GM12878 (cell line): ENCODE data around the gene PRKCB. TPM values are rescaled to one million over a fixed set of nuclear protein-coding genes. Genes with fewer than 3 reads are reported as not detected.

ENCODE experiments used
- ATAC-seq: fragments of 200-7000 bp; cut with Tn5 transposase; 3 replicates; pipeline ENCODE4 v1.9.1; 2020; ENCODE audit warnings: mild to moderate bottlenecking, moderate library complexity
- BruUV-seq: library from RNA; stranded (reverse); fragments of 400-500 nt; replicated peaks from 2 replicates; lab custom pipeline; 2021; lab: Mats Ljungman, UMichigan
- CTCF ChIA-PET: fragments of 300-600 bp; sonication (Branson Sonifier 250); formaldehyde crosslinking; extraction: SDS; loops from one replicate; lab custom pipeline; 2021; ENCODE audit warnings: inconsistent platforms; lab: Yijun Ruan, JAX
- POLR2A ChIA-PET: fragments of 350-600 bp; formaldehyde crosslinking; extraction: SDS; loops from one replicate; lab custom pipeline; 2021; ENCODE audit warnings: inconsistent platforms; lab: Charles Lee
- RAD21 ChIA-PET: fragments of 300-600 bp; sonication (Branson Sonifier 250); formaldehyde crosslinking; loops from one replicate; lab custom pipeline; 2023; ENCODE audit warnings: antibody characterized with exemption; ENCODE audit not compliant: unreplicated experiment; lab: Charles Lee
- SMC1A ChIA-PET: fragments of 300-600 bp; sonication (Branson Sonifier 250); formaldehyde crosslinking; loops from one replicate; lab custom pipeline; 2023; ENCODE audit not compliant: unreplicated experiment, uncharacterized antibody; lab: Charles Lee
- DNase-seq: peaks from one replicate; pipeline ENCODE4 v3.0.0-alpha.2; 2011; ENCODE audit warnings: low read depth, low spot score
- FAIRE-seq: peaks from 3 replicates; lab custom pipeline; 2011; peaks lifted over from hg19 to GRCh38; lab: Jason Lieb, UNC
- H2AFZ ChIP-seq: 2 replicates; pipeline ENCODE4 v1.6.0; 2011; ENCODE audit warnings: low read depth, low read length, control low read depth; ENCODE audit not compliant: control insufficient read depth
- H3K27ac ChIP-seq: 2 replicates; pipeline ENCODE4 v1.5.1; 2011; ENCODE audit warnings: control low read depth; ENCODE audit not compliant: control insufficient read depth, insufficient read depth
- H3K27me3 ChIP-seq, 2 experiments: replicated peaks in 1 of 2; 2 replicates each; pipeline versions ENCODE4 v1.6.0 to v1.6.1; 2011; ENCODE audit warnings: low read length in 1 of 2; ENCODE audit not compliant: control insufficient read depth in 2 of 2, insufficient read depth in 2 of 2
- H3K36me3 ChIP-seq, 2 experiments: 2 replicates each; pipeline ENCODE4 v1.5.1; 2011; ENCODE audit warnings: low read length in 1 of 2; ENCODE audit not compliant: control insufficient read depth in 2 of 2, insufficient read depth in 2 of 2
- H3K4me1 ChIP-seq: 2 replicates; pipeline ENCODE4 v1.6.1; 2011; ENCODE audit warnings: mild to moderate bottlenecking, low read length, moderate library complexity, mixed read lengths; ENCODE audit not compliant: control insufficient read depth, insufficient read depth
- H3K4me2 ChIP-seq: 2 replicates; pipeline ENCODE4 v1.6.0; 2011; ENCODE audit warnings: control low read depth; ENCODE audit not compliant: control insufficient read depth, insufficient read depth
- H3K4me3 ChIP-seq: fragments of 200-600 bp; sonication (generic); 2 replicates; pipeline ENCODE4 v1.5.1; 2016
- H3K79me2 ChIP-seq: 2 replicates; pipeline ENCODE4 v1.6.0; 2011; ENCODE audit warnings: low read length; ENCODE audit not compliant: control insufficient read depth, insufficient read depth
- H3K9ac ChIP-seq: 2 replicates; pipeline ENCODE4 v1.8.0; 2011; ENCODE audit warnings: low read length, control low read depth, mixed read lengths; ENCODE audit not compliant: control insufficient read depth, insufficient read depth
- H3K9me3 ChIP-seq: replicated peaks from 3 replicates; pipeline ENCODE4 v1.5.1; 2011; ENCODE audit warnings: mild to moderate bottlenecking, low read length; ENCODE audit not compliant: control insufficient read depth, insufficient read depth
- H4K20me1 ChIP-seq: 2 replicates; pipeline ENCODE4 v1.6.0; 2011; ENCODE audit not compliant: control insufficient read depth, insufficient read depth
- BACH1 ChIP-seq: fragments of 450-650 bp; IDR thresholded peaks from 2 replicates; pipeline ENCODE4 v1.6.1; 2017; ENCODE audit warnings: mild to moderate bottlenecking, borderline replicate concordance
- FOXM1 ChIP-seq: IDR thresholded peaks from 2 replicates; pipeline ENCODE4 v1.6.1; 2012; ENCODE audit warnings: low read depth, mild to moderate bottlenecking, inconsistent platforms, low read length, moderate library complexity
- KAT2A ChIP-seq: conservative IDR thresholded peaks from 2 replicates; pipeline ENCODE4 v1.6.1; 2011; ENCODE audit warnings: low read depth, low read length; ENCODE audit not compliant: control insufficient read depth
- NBN ChIP-seq: fragments of 450-650 bp; IDR thresholded peaks from 2 replicates; pipeline ENCODE4 v1.6.1; 2016
- YBX1 ChIP-seq: fragments of 450-650 bp; IDR thresholded peaks from 2 replicates; pipeline ENCODE4 v1.6.1; 2016; ENCODE audit warnings: antibody characterized with exemption
- WGBS: methylation state at CpG from one replicate; pipeline ENCODE4 v1.1.6; 2016; ENCODE audit warnings: low lambda C conversion rate; ENCODE audit not compliant: insufficient replicate concordance, insufficient coverage; ENCODE audit errors: missing lambda C conversion rate; 5-methylcytosine and 5-hydroxymethylcytosine counted together
- in situ Hi-C: fragments of 300-500 bp; cut with MboI; formaldehyde crosslinking; loops from 9 replicates; pipeline ENCODE4 v1.14.3; 2018; ENCODE audit warnings: mixed read lengths
- intact Hi-C: fragments of 100-400 bp; cut with micrococcal nuclease; formaldehyde crosslinking; loops from one replicate; pipeline ENCODE4 v1.14.2; 2022; ENCODE audit not compliant: unreplicated experiment
- polyA plus RNA-seq, 11 experiments: library from polyadenylated mRNA; depleted of rRNA in 4 of 11; unstranded in 6 of 11; stranded (reverse) in 5 of 11; fragments of >200 nt; fragmentation: Nextera tagmentation in 4 of 11; fragmentation: Illumina TruSeq in 1 of 11; extraction: Ambion mirVana in 4 of 11; extraction: Trizol in 1 of 11; gene quantifications; 1 replicate in 1 of 11; 2 replicates in 10 of 11; pipeline versions ENCODE4 v1.2.1 to v1.2.3, GENCODE V29; 2011 to 2016; ENCODE audit warnings: inconsistent platforms in 2 of 11, missing spikeins in 2 of 11, low read depth in 1 of 11
- total RNA-seq, 4 experiments: library from RNA; depleted of rRNA in 3 of 4; stranded (reverse); fragments of >200 nt in 3 of 4; fragmentation: Illumina TruSeq in 1 of 4; extraction: Trizol in 1 of 4; gene quantifications; 2 replicates each; pipeline versions ENCODE4 v1.2.1 to v1.2.3, GENCODE V29; 2013 to 2021
- TF ChIP-seq, protein P1 (sequence below): IDR thresholded peaks from 2 replicates; pipeline ENCODE4 v1.6.1; 2011; ENCODE audit warnings: borderline replicate concordance, low read depth, mild to moderate bottlenecking, moderate library complexity, low read length; ENCODE audit not compliant: insufficient read depth, poor library complexity, severe bottlenecking
- TF ChIP-seq, protein P2 (sequence below): fragments of 450-650 bp; IDR thresholded peaks from 2 replicates; pipeline ENCODE4 v1.6.1; 2017; ENCODE audit warnings: mild to moderate bottlenecking, low read depth, inconsistent platforms; ENCODE audit not compliant: poor library complexity, severe bottlenecking

PRKCB gene
- total and polyA plus RNA-seq, 10 of the 15 experiments (the other 5 are each of a cell fraction or from before 2014, with no cell fraction given): 21.4 to 158 (median 97.3) TPM

DNA sequence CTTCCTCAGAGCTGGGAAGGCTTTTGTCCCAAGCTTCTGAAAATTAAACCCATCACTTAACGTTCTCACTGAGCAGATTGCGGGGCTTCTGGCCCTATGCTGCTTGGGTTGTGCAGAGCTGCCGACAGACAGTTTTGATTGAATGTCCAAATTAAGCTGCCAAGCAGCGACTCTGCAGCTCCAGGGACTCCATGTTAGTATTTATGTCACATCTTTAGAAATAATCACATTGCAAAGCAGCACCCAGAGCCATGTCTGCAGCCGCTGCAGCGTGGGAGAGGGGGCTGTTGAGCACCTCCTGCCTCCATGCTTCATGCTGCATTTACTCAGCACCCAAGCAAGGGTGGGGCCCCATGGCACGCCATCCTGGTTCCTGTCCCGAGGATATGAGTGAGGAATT is 242.2 kb downstream of the PRKCB start:
- H3K4me1 ChIP-seq: peaks cover 13% of the 10 kb centered on the region; the same call in 1 of the 2 replicates
- no peak overlapping the region for H3K27ac ChIP-seq
- intact Hi-C loops: loop anchor here (10.0 kb wide), 1 partner anchor 427 kb away; no protein-coding TSS in a partner anchor
- ChIA-PET RAD21 (no interaction called here), SMC1A (interaction anchor here (1.9 kb wide), 1 partner anchor 21 kb away, joined by 7 read pairs; no protein-coding TSS in a partner anchor), CTCF (interaction anchor here (1.2 kb wide), 1 partner anchor 38 kb away, joined by 3 read pairs; no protein-coding TSS in a partner anchor), POLR2A (no interaction called here)
- H3K27me3 ChIP-seq: no peaks in the 10 kb centered on the region
- no peaks in the 10 kb centered on the region for H3K9me3 ChIP-seq
- TF ChIP-seq FOXM1 (no peak), YBX1 (no peak)
- TF ChIP-seq, protein P1, sequence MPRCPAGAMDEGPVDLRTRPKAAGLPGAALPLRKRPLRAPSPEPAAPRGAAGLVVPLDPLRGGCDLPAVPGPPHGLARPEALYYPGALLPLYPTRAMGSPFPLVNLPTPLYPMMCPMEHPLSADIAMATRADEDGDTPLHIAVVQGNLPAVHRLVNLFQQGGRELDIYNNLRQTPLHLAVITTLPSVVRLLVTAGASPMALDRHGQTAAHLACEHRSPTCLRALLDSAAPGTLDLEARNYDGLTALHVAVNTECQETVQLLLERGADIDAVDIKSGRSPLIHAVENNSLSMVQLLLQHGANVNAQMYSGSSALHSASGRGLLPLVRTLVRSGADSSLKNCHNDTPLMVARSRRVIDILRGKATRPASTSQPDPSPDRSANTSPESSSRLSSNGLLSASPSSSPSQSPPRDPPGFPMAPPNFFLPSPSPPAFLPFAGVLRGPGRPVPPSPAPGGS: peak; percentile 27
- in situ Hi-C loops: no loop called here
- H3K36me3 ChIP-seq: peaks cover 4 to 5% of the 10 kb centered on the region in 2 experiments; a peak in 2 of 4 replicates
- no peak overlapping the region for H3K4me2 ChIP-seq
- WGBS: 88% methylated on average over 8 of the region's 8 CpGs
- no peaks in the 10 kb centered on the region; the same call in 1 of the 2 replicates for H3K79me2 ChIP-seq
- H3K4me3 ChIP-seq: no peak overlapping the region
- ATAC-seq: no peak
- DNase-seq: no peak
- peaks cover 3% of the 10 kb centered on the region; the same call in 1 of the 2 replicates for H4K20me1 ChIP-seq
- no TSS peak for BruUV-seq
- no peak for FAIRE-seq
- no peak overlapping the region for H2AFZ ChIP-seq
- H3K9ac ChIP-seq: no peak overlapping the region

DNA sequence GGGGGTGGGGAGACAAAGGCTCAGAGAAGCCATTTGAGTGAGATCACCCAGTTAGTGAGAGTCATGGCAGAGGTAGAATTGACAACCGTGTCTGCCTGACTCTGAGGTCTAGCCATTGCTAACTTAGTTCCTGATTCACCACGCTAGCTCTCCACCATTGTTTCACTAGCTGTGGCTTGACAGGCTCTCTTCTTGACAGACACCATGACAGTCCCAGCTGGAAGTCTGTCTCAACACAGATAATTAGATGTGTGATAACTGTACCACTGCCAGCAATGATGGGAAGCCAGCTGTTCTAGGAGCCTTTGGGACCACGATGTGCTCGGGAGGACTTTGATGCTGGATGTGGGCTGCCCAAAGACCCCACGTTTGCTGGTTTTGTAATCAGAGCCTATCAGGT is 249.9 kb downstream of the PRKCB start:
- H3K4me2 ChIP-seq: no peak overlapping the region
- H2AFZ ChIP-seq: no peak overlapping the region
- H3K27me3 ChIP-seq: no peaks in the 10 kb centered on the region
- TF ChIP-seq BACH1 (no peak), NBN (no peak), KAT2A (no peak)
- TF ChIP-seq, protein P2, sequence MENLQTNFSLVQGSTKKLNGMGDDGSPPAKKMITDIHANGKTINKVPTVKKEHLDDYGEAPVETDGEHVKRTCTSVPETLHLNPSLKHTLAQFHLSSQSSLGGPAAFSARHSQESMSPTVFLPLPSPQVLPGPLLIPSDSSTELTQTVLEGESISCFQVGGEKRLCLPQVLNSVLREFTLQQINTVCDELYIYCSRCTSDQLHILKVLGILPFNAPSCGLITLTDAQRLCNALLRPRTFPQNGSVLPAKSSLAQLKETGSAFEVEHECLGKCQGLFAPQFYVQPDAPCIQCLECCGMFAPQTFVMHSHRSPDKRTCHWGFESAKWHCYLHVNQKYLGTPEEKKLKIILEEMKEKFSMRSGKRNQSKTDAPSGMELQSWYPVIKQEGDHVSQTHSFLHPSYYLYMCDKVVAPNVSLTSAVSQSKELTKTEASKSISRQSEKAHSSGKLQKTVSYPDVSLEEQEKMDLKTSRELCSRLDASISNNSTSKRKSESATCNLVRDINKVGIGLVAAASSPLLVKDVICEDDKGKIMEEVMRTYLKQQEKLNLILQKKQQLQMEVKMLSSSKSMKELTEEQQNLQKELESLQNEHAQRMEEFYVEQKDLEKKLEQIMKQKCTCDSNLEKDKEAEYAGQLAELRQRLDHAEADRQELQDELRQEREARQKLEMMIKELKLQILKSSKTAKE: no peak
- TF ChIP-seq, all 136 proteins: peak for 0
- Histone ChIP-seq H3K9ac (no peak overlapping the region), H3K79me2 (no peaks in the 10 kb centered on the region), H3K36me3 (peaks cover 2 to 9% of the 10 kb centered on the region in 2 experiments), H3K4me3 (no peak overlapping the region), H3K4me1 (no peaks in the 10 kb centered on the region), H3K27ac (no peak overlapping the region), H3K9me3 (peaks cover 2% of the 10 kb centered on the region; the same call in 2 of the 3 replicates), H4K20me1 (no peaks in the 10 kb centered on the region)
- 77% methylated on average over 5 of the region's 5 CpGs for WGBS
- RAD21 ChIA-PET: no interaction called here
- DNase-seq: no peak
- POLR2A ChIA-PET: no interaction called here
- intact Hi-C loops: no loop called here
- in situ Hi-C loops: no loop called here
- FAIRE-seq: no peak
- BruUV-seq: no TSS peak
- CTCF ChIA-PET: interaction anchor here (0.6 to 0.9 kb wide), 2 partner anchors 15 to 18 kb away, joined by 3 to 4 read pairs; no protein-coding TSS in a partner anchor
- no peak for ATAC-seq
- SMC1A ChIA-PET: no interaction called here
